ENCODE results near the gene DNMT3A. TPM values are rescaled to one million over a fixed set of nuclear protein-coding genes. Genes with fewer than 3 reads are reported as not detected.

Gene DNMT3A
- total and polyA plus RNA-seq, 8 donors = 3.4 to 47.4 (median 15.8) TPM

GRCh38 chr2:25246001-25246400 is 95.7 kb downstream of the DNMT3A start:
- peaks cover 0 to 10% (median 8%) of the 10 kb centered on the region in 4 donors for H3K4me1 ChIP-seq
- DNase-seq = no peak
- no peak overlapping the region for H3K27ac ChIP-seq
- 86 to 95% (median 91%) methylated on average over 6 to 14 of the region's 14 CpGs for WGBS, 5 donors
- TF ChIP-seq CTCF (IDR thresholded peaks at IDR 0.05) = no peak
- no peak for TF ChIP-seq POLR2AphosphoS5 (IDR thresholded peaks at IDR 0.05)
- no peak for TF ChIP-seq POLR2A (IDR thresholded peaks at IDR 0.05)
- TF ChIP-seq EP300 (IDR thresholded peaks at IDR 0.05) = no peak
- H3K27me3 ChIP-seq = no peaks in the 10 kb centered on the region
- H3K9me3 ChIP-seq = no peaks in the 10 kb centered on the region
- intact Hi-C loops (cut with DNase I; ENCODE audit: low total_unique reads) = no loop called here
- peaks cover 58 to 76% (median 73%) of the 10 kb centered on the region in 4 donors for H3K36me3 ChIP-seq
- H3K4me3 ChIP-seq = no peak overlapping the region

GRCh38 chr2:25245141-25245540 is 96.6 kb downstream of the DNMT3A start:
- peaks cover 67 to 84% (median 82%) of the 10 kb centered on the region in 4 donors for H3K36me3 ChIP-seq
- no peaks in the 10 kb centered on the region for H3K9me3 ChIP-seq
- 91 to 96% (median 92%) methylated on average over 14 of the region's 14 CpGs for WGBS, 5 donors
- intact Hi-C loops (cut with DNase I; ENCODE audit: low total_unique reads) = no loop called here
- no peak for TF ChIP-seq CTCF (IDR thresholded peaks at IDR 0.05)
- no peak for TF ChIP-seq EP300 (IDR thresholded peaks at IDR 0.05)
- no peak overlapping the region for H3K4me3 ChIP-seq
- H3K4me1 ChIP-seq = peaks cover 0 to 2% (median under 1%) of the 10 kb centered on the region in 4 donors
- H3K27me3 ChIP-seq = no peaks in the 10 kb centered on the region
- no peak for DNase-seq
- H3K27ac ChIP-seq = no peak overlapping the region

- Histone ChIP-seq H3K27me3 (no peaks in the 10 kb centered on the region), H3K9me3 (no peaks in the 10 kb centered on the region), H3K27ac (no peak overlapping the region), H3K36me3 (peaks cover 75 to 96% (median 93%) of the 10 kb centered on the region in 4 donors), H3K4me1 (no peaks in the 10 kb centered on the region), H3K4me3 (no peak overlapping the region)
- WGBS, 5 donors = 94 to 96% (median 95%) methylated on average over 10 to 17 of the region's 17 CpGs
- intact Hi-C loops (cut with DNase I; ENCODE audit: low total_unique reads) = no loop called here
- TF ChIP-seq POLR2A (IDR thresholded peaks at IDR 0.05) (no peak), EP300 (IDR thresholded peaks at IDR 0.05) (no peak), CTCF (IDR thresholded peaks at IDR 0.05) (no peak), POLR2AphosphoS5 (IDR thresholded peaks at IDR 0.05) (no peak)
- DNase-seq = no peak
Measured at GRCh38 chr2:25243995-25244394, 97.7 kb downstream of the DNMT3A start.

GRCh38 chr2:25241452-25241851 is 100.3 kb downstream of the DNMT3A start:
- no peaks in the 10 kb centered on the region for H3K4me1 ChIP-seq
- 92 to 99% (median 97%) methylated on average over 6 to 13 of the region's 13 CpGs for WGBS, 5 donors
- intact Hi-C loops (cut with DNase I; ENCODE audit: low total_unique reads) = no loop called here
- peaks cover 69 to 100% (median 100%) of the 10 kb centered on the region in 4 donors for H3K36me3 ChIP-seq
- H3K9me3 ChIP-seq = no peaks in the 10 kb centered on the region
- H3K27ac ChIP-seq = no peak overlapping the region
- TF ChIP-seq CTCF (IDR thresholded peaks at IDR 0.05) = no peak
- no peak for TF ChIP-seq POLR2AphosphoS5 (IDR thresholded peaks at IDR 0.05)
- TF ChIP-seq POLR2A (IDR thresholded peaks at IDR 0.05) = no peak
- TF ChIP-seq EP300 (IDR thresholded peaks at IDR 0.05) = no peak
- H3K27me3 ChIP-seq = no peaks in the 10 kb centered on the region
- no peak overlapping the region for H3K4me3 ChIP-seq
- DNase-seq = no peak

Measured in stomach (tissue), 9 donors.